HG03378 (cell line): ENCODE results near the gene OSBPL5.

Experiments
- ATAC-seq: cut with Tn5 transposase; IDR thresholded peaks from one replicate; pipeline ENCODE4 v1.9.1; 2021; ENCODE audit warnings: mild to moderate bottlenecking, moderate library complexity; ENCODE audit not compliant: unreplicated experiment

OSBPL5 gene

GRCh38 chr11:3198815-3199214, 33.7 kb upstream of the OSBPL5 start:
- no peak for ATAC-seq

GRCh38 chr11:3197878-3198528, 32.9 kb upstream of the OSBPL5 start:
- ATAC-seq: no peak

GRCh38 chr11:3197044-3197695, 32.1 kb upstream of the OSBPL5 start:
- no peak for ATAC-seq

GRCh38 chr11:3196161-3197043, 31.3 kb upstream of the OSBPL5 start:
- no peak for ATAC-seq

- no peak for ATAC-seq
Observed at GRCh38 chr11:3195251-3196160, 30.4 kb upstream of the OSBPL5 start.

GRCh38 chr11:3194016-3194816, 29.1 kb upstream of the OSBPL5 start:
- ATAC-seq: no peak

- no peak for ATAC-seq
Observed at GRCh38 chr11:3193373-3194015, 28.4 kb upstream of the OSBPL5 start.

GRCh38 chr11:3192511-3193372, 27.6 kb upstream of the OSBPL5 start:
- ATAC-seq: no peak

GRCh38 chr11:3191586-3192324, 26.6 kb upstream of the OSBPL5 start:
- ATAC-seq: no peak

GRCh38 chr11:3190600-3190999, 25.5 kb upstream of the OSBPL5 start:
- ATAC-seq: no peak

GRCh38 chr11:3189886-3190583, 24.9 kb upstream of the OSBPL5 start:
- ATAC-seq: no peak

GRCh38 chr11:3189196-3189843, 24.2 kb upstream of the OSBPL5 start:
- no peak for ATAC-seq

GRCh38 chr11:3188496-3189195, 23.5 kb upstream of the OSBPL5 start:
- no peak for ATAC-seq

GRCh38 chr11:3186166-3186953, 21.2 kb upstream of the OSBPL5 start:
- ATAC-seq: no peak

- ATAC-seq: no peak
Observed at GRCh38 chr11:3184732-3185347, 19.7 kb upstream of the OSBPL5 start.
